Testis (tissue), 2 donors: ENCODE measurements around the gene HSF4.

Source experiments
- POLR2A ChIP-seq: fragments of 450-650 bp; IDR thresholded peaks from one replicate; pipeline ENCODE4 v1.6.1; 2017; ENCODE audit warnings: antibody characterized with exemption, mild to moderate bottlenecking, moderate library complexity
- TF ChIP-seq, protein P1 (sequence below), 3 experiments: fragments of 450-650 bp in 2 of 3; fragments of 200-600 bp in 1 of 3; sonication (generic) in 1 of 3; IDR thresholded peaks; one replicate each; pipeline ENCODE4 v1.5.1; 2016 to 2019; ENCODE audit warnings: antibody characterized with exemption in 3 of 3, mild to moderate bottlenecking in 2 of 3, moderate library complexity in 1 of 3

DNA sequence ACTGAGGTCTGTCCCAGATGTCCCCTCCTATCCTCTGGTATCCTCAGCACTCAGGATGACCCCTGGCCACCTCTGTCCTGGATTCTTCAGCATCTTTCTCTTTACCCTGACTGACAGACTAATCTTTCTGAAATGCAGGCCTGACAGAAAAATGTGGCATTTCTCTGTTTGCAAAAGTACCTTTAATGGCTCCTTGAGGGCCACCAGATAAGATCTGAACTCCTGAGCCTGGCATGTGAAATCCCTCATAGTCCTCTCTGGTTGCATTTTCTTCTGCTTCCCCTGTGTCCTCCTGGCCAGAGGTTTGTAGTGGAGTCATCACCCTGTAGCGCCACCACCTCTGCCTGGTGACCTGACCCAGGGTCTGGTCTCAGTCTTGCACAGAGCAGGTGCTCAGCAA, 32.3 kb downstream of the HSF4 start:
- TF ChIP-seq, protein P1, sequence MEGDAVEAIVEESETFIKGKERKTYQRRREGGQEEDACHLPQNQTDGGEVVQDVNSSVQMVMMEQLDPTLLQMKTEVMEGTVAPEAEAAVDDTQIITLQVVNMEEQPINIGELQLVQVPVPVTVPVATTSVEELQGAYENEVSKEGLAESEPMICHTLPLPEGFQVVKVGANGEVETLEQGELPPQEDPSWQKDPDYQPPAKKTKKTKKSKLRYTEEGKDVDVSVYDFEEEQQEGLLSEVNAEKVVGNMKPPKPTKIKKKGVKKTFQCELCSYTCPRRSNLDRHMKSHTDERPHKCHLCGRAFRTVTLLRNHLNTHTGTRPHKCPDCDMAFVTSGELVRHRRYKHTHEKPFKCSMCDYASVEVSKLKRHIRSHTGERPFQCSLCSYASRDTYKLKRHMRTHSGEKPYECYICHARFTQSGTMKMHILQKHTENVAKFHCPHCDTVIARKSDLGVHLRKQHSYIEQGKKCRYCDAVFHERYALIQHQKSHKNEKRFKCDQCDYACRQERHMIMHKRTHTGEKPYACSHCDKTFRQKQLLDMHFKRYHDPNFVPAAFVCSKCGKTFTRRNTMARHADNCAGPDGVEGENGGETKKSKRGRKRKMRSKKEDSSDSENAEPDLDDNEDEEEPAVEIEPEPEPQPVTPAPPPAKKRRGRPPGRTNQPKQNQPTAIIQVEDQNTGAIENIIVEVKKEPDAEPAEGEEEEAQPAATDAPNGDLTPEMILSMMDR (IDR thresholded peaks at IDR 0.05): no peak
- no peak for TF ChIP-seq POLR2A
